Skeletal muscle tissue (tissue), 4 donors: ENCODE data around the gene SEMA4D. TPM values are rescaled to one million over a fixed set of nuclear protein-coding genes. Genes with fewer than 3 reads are reported as not detected.

Experiments
- H3K27ac ChIP-seq: one replicate; pipeline ENCODE4 v1.7.0; 2013; ENCODE audit warnings: mild to moderate bottlenecking, low read depth, low read length, inconsistent platforms
- H3K27me3 ChIP-seq, 3 donors: one replicate each; pipeline ENCODE4 v1.7.0; 2013; ENCODE audit warnings: low read length in 3 of 3; ENCODE audit not compliant: control insufficient read depth in 3 of 3, insufficient read depth in 3 of 3
- H3K36me3 ChIP-seq, 3 donors: one replicate each; pipeline ENCODE4 v1.7.0; 2013; ENCODE audit warnings: low read length in 3 of 3; ENCODE audit not compliant: control insufficient read depth in 3 of 3, insufficient read depth in 3 of 3
- H3K4me1 ChIP-seq, 3 donors: one replicate each; pipeline ENCODE4 v1.7.0; 2013; ENCODE audit warnings: low read length in 3 of 3, mild to moderate bottlenecking in 3 of 3; ENCODE audit not compliant: control insufficient read depth in 3 of 3, insufficient read depth in 3 of 3
- H3K4me3 ChIP-seq, 3 donors: one replicate each; pipeline ENCODE4 v1.7.0; 2013; ENCODE audit warnings: low read length in 3 of 3
- H3K9ac ChIP-seq, 3 donors: one replicate each; pipeline ENCODE4 v1.7.0; 2013; ENCODE audit warnings: low read length in 3 of 3, mild to moderate bottlenecking in 3 of 3, moderate library complexity in 2 of 3, low read depth in 1 of 3
- H3K9me3 ChIP-seq, 3 donors: one replicate each; pipeline ENCODE4 v1.7.0; 2013; ENCODE audit warnings: low read length in 3 of 3; ENCODE audit not compliant: control insufficient read depth in 3 of 3
- total RNA-seq: library from RNA; depleted of rRNA; stranded (reverse); fragments of >200 nt; gene quantifications from one replicate; pipeline ENCODE4 v1.2.3, GENCODE V29; 2014
- donor health status: Osteomylitis.

The SEMA4D gene
- total RNA-seq, 1 donor from 2014 or later = 14.6 TPM

DNA sequence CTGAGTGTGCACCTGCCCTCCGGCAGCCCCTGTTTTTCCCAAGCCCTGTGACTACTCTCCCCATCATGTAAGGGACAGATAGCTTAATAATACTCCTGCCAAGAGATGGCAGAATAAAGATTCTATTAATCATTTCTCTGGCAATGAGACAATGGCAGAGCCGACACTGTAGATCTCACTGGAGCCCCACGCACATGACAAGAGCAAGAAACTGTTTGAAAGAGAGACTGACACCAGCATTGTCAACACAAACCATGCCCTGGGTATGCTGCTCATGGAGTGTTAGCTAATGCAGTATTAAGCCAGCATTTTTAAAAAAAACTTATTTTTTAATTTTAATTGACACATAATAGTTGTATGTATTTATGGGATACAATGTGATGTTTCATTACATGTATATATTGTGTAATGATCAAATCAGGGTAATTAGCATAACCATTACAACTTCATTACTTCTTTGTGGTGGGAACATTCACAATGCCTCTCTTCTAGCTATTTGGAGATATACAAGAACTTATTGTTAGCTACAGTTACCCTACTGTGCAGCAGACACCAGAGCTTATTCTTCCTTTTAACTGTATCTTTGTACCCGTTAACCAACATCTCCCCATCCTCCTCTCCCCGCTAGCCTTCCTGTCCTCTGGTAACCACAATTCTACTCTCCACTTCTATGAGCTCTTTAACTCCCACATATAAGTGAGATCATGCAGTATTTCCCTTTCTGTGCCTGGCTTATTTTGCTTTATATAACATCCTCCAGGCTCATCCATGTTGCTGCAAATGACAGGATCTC lies 31.5 kb upstream of the SEMA4D start:
- Histone ChIP-seq H3K4me3 (no peak overlapping the region), H3K36me3 (no peaks in the 10 kb centered on the region), H3K27me3 (peaks cover 0 to 3% (median 0%) of the 10 kb centered on the region in 3 donors), H3K27ac (no peak overlapping the region), H3K4me1 (no peaks in the 10 kb centered on the region), H3K9me3 (no peaks in the 10 kb centered on the region), H3K9ac (no peak overlapping the region)

DNA sequence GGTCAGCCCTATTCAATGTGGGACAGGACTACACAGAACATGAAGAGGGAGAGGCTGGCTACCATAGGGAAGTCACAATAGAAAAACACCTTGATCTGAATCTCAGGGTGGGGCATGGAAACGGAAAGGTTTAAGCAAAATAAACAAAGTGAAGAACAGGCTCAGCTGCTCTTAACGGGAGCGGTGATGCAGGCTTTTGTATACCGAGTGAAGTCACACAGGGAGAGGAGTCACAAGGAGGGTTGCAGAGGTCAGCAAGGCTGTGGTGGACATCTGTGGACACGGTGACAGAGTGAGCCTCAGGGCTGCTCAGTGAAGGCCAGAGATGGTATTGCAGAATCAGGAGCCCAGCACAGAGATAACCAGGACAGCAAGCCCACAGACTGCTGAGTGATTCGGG lies 30.6 kb upstream of the SEMA4D start:
- Histone ChIP-seq H3K9me3 (no peaks in the 10 kb centered on the region), H3K27me3 (peaks cover 0 to 2% (median 0%) of the 10 kb centered on the region in 3 donors), H3K36me3 (no peaks in the 10 kb centered on the region), H3K4me3 (no peak overlapping the region), H3K27ac (no peak overlapping the region), H3K9ac (no peak overlapping the region), H3K4me1 (no peaks in the 10 kb centered on the region)

DNA sequence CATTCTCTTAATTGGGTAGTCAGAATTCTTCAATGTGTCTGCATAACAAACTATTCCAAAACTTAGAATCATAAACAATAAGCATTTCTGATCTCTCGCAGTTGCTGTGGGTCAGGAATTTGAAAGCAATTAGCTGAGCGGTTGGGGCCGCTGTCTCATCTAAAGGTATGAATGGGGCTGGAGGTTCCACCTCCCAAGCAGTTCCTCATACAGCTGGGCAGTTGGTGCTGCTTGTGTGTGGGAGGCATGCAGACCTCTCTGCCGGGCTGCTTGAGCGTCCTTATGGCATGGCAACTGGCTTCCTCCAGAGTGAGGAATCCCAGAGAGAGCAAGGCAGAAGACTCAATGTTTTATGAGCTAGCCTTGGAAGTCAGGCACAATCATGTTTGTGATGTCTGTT lies 30.2 kb upstream of the SEMA4D start:
- Histone ChIP-seq H3K36me3 (no peaks in the 10 kb centered on the region), H3K4me1 (no peaks in the 10 kb centered on the region), H3K4me3 (no peak overlapping the region), H3K27ac (no peak overlapping the region), H3K9ac (no peak overlapping the region), H3K9me3 (no peaks in the 10 kb centered on the region), H3K27me3 (no peaks in the 10 kb centered on the region)

DNA sequence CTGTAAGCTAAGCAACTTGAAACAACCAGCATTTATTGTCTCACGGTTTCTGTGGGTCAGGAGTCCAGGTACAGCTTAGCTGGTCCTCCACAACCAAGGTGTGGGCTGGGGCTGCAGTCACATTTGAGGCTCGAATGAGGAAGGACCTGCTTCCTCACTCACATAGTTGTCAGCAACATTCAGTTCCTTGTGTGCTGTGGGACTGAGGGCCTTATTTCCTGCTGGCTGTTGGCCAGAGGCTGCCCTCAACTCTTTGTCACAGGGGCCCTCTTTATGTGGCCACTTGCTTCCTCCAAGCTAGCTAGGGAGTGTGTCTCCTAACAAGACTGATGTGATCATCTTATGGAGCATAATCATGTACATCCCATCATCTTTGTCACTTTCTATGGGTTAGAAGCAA lies 29.2 kb upstream of the SEMA4D start:
- no peaks in the 10 kb centered on the region for H3K27me3 ChIP-seq
- H3K36me3 ChIP-seq = no peaks in the 10 kb centered on the region
- H3K9ac ChIP-seq = no peak overlapping the region
- H3K9me3 ChIP-seq = no peaks in the 10 kb centered on the region
- H3K4me1 ChIP-seq = no peaks in the 10 kb centered on the region
- H3K4me3 ChIP-seq = no peak overlapping the region
- H3K27ac ChIP-seq = no peak overlapping the region

DNA sequence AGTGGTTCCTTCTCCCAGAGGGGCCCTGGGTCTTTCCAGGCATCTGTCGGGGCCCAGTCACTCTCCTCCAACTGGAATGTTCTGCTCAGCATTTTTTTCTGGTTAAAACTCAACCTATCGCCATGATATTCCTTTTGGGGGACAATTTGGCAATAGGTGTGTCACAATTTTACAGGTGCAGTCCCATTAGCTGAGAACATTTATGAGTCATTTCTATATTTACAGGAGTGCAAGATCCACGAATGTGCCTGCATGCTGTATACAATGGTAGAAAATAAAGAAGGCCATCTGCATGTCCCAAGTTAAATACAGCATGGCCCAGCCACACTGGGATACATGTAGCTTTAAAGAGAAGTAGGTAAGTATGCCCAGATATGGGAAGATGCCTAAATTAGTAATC lies 28.8 kb upstream of the SEMA4D start:
- Histone ChIP-seq H3K27me3 (no peaks in the 10 kb centered on the region), H3K4me3 (no peak overlapping the region), H3K36me3 (no peaks in the 10 kb centered on the region), H3K9me3 (no peaks in the 10 kb centered on the region), H3K9ac (no peak overlapping the region), H3K27ac (no peak overlapping the region), H3K4me1 (no peaks in the 10 kb centered on the region)

DNA sequence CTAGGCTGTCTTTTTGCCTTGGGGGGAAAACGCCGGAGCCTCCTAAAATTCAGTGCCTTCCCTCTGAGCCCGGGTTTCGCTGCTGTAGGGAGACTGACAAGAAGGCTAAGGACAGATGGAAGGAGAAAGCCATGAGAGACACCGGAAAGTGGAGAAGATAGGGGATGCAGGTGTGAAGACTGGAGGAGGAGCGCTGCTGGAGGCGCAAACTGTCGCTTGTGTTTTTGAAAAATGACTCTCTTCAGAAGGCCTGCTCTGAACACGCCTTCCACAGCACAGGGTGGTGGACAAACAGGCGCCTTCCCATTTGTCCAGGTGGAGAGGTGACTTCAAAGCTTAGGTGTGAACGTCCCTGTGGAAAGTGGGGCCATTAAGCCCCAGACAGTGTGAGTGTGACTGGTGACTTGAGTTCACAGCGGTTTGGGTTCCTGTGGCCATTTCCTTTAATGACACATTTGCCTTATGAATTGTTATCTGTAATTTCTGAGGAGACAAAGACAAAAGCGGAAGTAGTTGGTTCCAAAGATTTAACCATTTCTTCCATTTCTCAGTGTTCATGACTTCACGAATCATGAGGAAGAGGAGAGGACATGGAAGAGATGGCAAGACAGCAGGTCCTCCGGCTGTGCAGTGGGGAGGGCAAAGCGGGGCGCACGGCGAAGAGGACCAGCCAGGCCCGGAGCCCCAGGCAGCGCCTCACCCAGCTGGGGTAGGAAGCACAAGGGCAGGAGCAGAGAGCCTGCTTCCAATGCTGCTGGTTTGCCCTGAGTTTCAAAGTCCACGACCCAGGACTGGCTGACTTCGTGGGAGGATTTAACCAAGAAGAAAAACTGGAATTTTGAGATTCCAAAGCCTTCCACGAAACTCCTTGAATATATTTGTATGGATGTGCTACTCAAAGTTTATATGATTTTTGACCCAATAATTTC lies 27.8 kb upstream of the SEMA4D start:
- Histone ChIP-seq H3K4me3 (no peak overlapping the region), H3K27me3 (no peaks in the 10 kb centered on the region), H3K9ac (no peak overlapping the region), H3K36me3 (no peaks in the 10 kb centered on the region), H3K27ac (no peak overlapping the region), H3K9me3 (no peaks in the 10 kb centered on the region), H3K4me1 (no peaks in the 10 kb centered on the region)

DNA sequence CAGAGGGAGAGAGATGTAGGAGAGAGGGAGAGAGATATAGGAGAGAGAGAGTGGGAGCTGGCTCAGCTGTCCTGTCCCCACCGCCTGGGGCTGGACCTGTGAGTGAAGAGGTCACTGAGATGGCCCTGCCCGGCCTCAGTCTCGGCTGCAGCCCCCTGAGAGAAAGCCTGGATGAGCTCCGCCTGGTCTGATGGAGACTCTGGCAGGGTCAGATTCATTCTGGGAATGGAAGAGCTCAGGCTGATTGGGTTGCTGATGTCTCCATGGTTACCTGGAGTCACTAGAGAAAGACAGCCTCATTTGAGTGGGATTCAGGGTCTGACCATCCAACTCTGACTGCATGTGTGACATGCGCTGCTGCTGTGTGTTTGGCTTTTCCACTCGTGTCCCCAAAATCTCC lies 27.1 kb upstream of the SEMA4D start:
- Histone ChIP-seq H3K36me3 (no peaks in the 10 kb centered on the region), H3K27ac (no peak overlapping the region), H3K9ac (no peak overlapping the region), H3K27me3 (no peaks in the 10 kb centered on the region), H3K4me3 (no peak overlapping the region), H3K4me1 (peaks cover 0 to 2% (median 0%) of the 10 kb centered on the region in 3 donors), H3K9me3 (no peaks in the 10 kb centered on the region)

DNA sequence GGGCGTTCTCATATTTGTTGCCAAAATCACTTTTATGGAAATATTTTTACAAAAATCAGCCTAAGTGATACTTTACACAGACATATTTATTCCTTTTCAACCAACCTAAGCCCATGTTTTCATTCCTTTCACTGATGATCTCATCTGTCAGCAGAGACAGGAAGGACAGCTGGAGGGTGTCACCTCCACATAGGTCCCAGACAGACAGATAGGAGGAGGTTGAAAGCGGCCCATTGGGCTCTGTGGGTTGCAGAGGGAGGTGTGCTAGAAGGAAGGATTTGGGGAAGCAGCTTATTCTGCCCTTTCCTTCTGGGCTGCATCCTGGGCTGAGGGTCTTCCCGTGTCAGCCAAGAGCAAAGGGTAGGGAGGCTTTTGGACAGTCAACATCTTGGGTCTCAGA lies 26.0 kb upstream of the SEMA4D start:
- Histone ChIP-seq H3K36me3 (no peaks in the 10 kb centered on the region), H3K27me3 (no peaks in the 10 kb centered on the region), H3K4me1 (peaks cover 0 to 12% (median 7%) of the 10 kb centered on the region in 3 donors), H3K4me3 (no peak overlapping the region), H3K27ac (no peak overlapping the region), H3K9ac (no peak overlapping the region), H3K9me3 (no peaks in the 10 kb centered on the region)

DNA sequence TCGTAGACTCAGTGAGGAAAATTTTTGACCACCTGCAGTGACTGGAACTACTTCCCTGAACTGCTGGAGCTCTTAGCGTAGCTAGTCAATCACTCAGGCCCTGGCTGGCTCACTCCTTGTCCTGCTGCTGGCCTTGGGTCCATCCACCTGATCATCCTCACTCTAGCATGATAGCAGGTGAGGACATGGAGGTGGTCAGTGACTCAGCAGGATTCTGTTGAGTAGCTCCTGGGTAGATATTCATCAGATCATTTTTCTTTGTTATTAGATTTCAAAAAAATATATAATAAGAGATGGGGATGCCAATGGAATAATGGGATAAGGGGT lies 25.0 kb upstream of the SEMA4D start:
- H3K9me3 ChIP-seq = no peaks in the 10 kb centered on the region
- no peaks in the 10 kb centered on the region for H3K27me3 ChIP-seq
- no peaks in the 10 kb centered on the region for H3K36me3 ChIP-seq
- peaks cover 0 to 12% (median 7%) of the 10 kb centered on the region in 3 donors for H3K4me1 ChIP-seq
- H3K4me3 ChIP-seq = no peak overlapping the region
- no peak overlapping the region for H3K27ac ChIP-seq
- H3K9ac ChIP-seq = no peak overlapping the region
